SK-N-SH (cell line): Measurements from ENCODE around the gene UBAC2. TPM values are rescaled to one million over a fixed set of nuclear protein-coding genes. Genes with fewer than 3 reads are reported as not detected.

Experiments
- CTCF ChIA-PET: fragments of 300-600, 350-600 bp; formaldehyde crosslinking; extraction: SDS; loops from one replicate; lab custom pipeline; 2021; lab: Yijun Ruan, JAX
- POLR2A ChIA-PET: fragments of 350-600 bp; sonication (Branson Sonifier 250); formaldehyde crosslinking; extraction: SDS; loops from one replicate; lab custom pipeline; 2020; ENCODE audit warnings: antibody characterized with exemption, inconsistent platforms; lab: Yijun Ruan, JAX
- DNase-seq: peaks from one replicate; pipeline ENCODE4 v3.0.0; 2012
- H2AFZ ChIP-seq: fragments of 200-600 bp; sonication (generic); 2 replicates; pipeline ENCODE4 v1.8.1; 2016; ENCODE audit warnings: antibody characterized with exemption, mild to moderate bottlenecking, low read depth
- H3F3A ChIP-seq: fragments of 200-600 bp; sonication (generic); replicated peaks from 2 replicates; pipeline ENCODE3; 2016; ENCODE audit warnings: antibody characterized with exemption, mild to moderate bottlenecking; ENCODE audit not compliant: insufficient read depth
- H3K27ac ChIP-seq, 2 experiments: fragments of 200-500 bp in 1 of 2; fragments of 200-600 bp in 1 of 2; sonication (Bioruptor generic) in 1 of 2; sonication (generic), shearing (Covaris generic) in 1 of 2; 2 replicates each; pipeline versions ENCODE4 v1.5.1 to v1.6.1; 2014 to 2016; ENCODE audit warnings: low read depth in 2 of 2, inconsistent platforms in 1 of 2, low read length in 1 of 2, mild to moderate bottlenecking in 1 of 2, mixed read lengths in 1 of 2
- H3K27me3 ChIP-seq: fragments of 200-600 bp; sonication (generic), shearing (Covaris generic); 2 replicates; pipeline ENCODE4 v1.6.1; 2016; ENCODE audit warnings: mixed run types; ENCODE audit not compliant: insufficient read depth
- H3K36me3 ChIP-seq, 2 experiments: fragments of 200-500 bp in 1 of 2; fragments of 200-600 bp in 1 of 2; sonication (Bioruptor generic) in 1 of 2; sonication (generic) in 1 of 2; replicated peaks in 1 of 2; 2 replicates each; pipeline versions ENCODE3 to v1.5.1; 2014 to 2016; ENCODE audit warnings: low read length in 1 of 2, mild to moderate bottlenecking in 1 of 2; ENCODE audit not compliant: insufficient read depth in 2 of 2, control insufficient read depth in 1 of 2
- H3K4me1 ChIP-seq, 2 experiments: fragments of 200-500 bp in 1 of 2; fragments of 200-600 bp in 1 of 2; sonication (Bioruptor generic) in 1 of 2; sonication (generic), shearing (Covaris generic) in 1 of 2; 2 replicates each; pipeline versions ENCODE4 v1.5.1 to v1.6.1; 2014 to 2016; ENCODE audit warnings: low read depth in 1 of 2, low read length in 1 of 2, mixed run types in 1 of 2; ENCODE audit not compliant: insufficient read depth in 2 of 2, control insufficient read depth in 1 of 2
- H3K4me2 ChIP-seq: fragments of 200-600 bp; sonication (generic), shearing (Covaris generic); 2 replicates; pipeline ENCODE4 v1.6.1; 2017; ENCODE audit warnings: mixed run types
- H3K4me3 ChIP-seq, 2 experiments: fragments of 200-500 bp in 1 of 2; fragments of 200-600 bp in 1 of 2; sonication (Bioruptor generic) in 1 of 2; sonication (generic), shearing (Covaris generic) in 1 of 2; 2 replicates each; pipeline versions ENCODE4 v1.5.1 to v1.8.1; 2014 to 2016; ENCODE audit warnings: low read depth in 2 of 2, inconsistent platforms in 1 of 2, low read length in 1 of 2, mild to moderate bottlenecking in 1 of 2, mixed read lengths in 1 of 2, moderate library complexity in 1 of 2
- H3K79me2 ChIP-seq: fragments of 200-600 bp; sonication (generic); 2 replicates; pipeline ENCODE4 v1.8.1; 2017; ENCODE audit warnings: mild to moderate bottlenecking; ENCODE audit not compliant: insufficient read depth
- H3K9ac ChIP-seq: fragments of 200-600 bp; sonication (generic); 2 replicates; pipeline ENCODE4 v1.6.1; 2017; ENCODE audit warnings: mixed run types
- H3K9me2 ChIP-seq: fragments of 200-600 bp; sonication (generic); 2 replicates; pipeline ENCODE4 v1.6.1; 2017; ENCODE audit warnings: mixed run types
- H3K9me3 ChIP-seq: fragments of 200-600 bp; sonication (generic); 2 replicates; pipeline ENCODE4 v1.6.1; 2017; ENCODE audit warnings: mixed run types, mild to moderate bottlenecking, moderate library complexity
- H4K20me1 ChIP-seq: fragments of 200-600 bp; sonication (generic); 2 replicates; pipeline ENCODE4 v1.6.1; 2017; ENCODE audit warnings: mild to moderate bottlenecking, mixed run types; ENCODE audit not compliant: insufficient read depth
- CHD2 ChIP-seq: fragments of 150-350 bp; IDR thresholded peaks from 2 replicates; pipeline ENCODE4 v1.6.1; 2018; ENCODE audit warnings: low read length; ENCODE audit not compliant: partially characterized antibody
- ELF1 ChIP-seq: IDR thresholded peaks from 2 replicates; pipeline ENCODE4 v1.4.0; 2012
- EP300 ChIP-seq, 2 experiments: IDR thresholded peaks; 2 replicates each; pipeline versions ENCODE4 v1.4.0 to v1.6.1; 2012; ENCODE audit warnings: borderline replicate concordance in 1 of 2, low read depth in 1 of 2, low read length in 1 of 2
- EZH2phosphoT487 ChIP-seq: fragments of 200-600 bp; sonication (generic); IDR thresholded peaks from 2 replicates; pipeline ENCODE4 v1.6.1; 2017; ENCODE audit warnings: low read depth, mixed run types, mild to moderate bottlenecking, antibody characterized with exemption, moderate library complexity, borderline replicate concordance
- FOSL2 ChIP-seq: IDR thresholded peaks from 2 replicates; pipeline ENCODE4 v1.4.0; 2012; ENCODE audit warnings: low read depth, mild to moderate bottlenecking, moderate library complexity, borderline replicate concordance
- FOXJ3 ChIP-seq: sonication (generic); formaldehyde crosslinking; IDR thresholded peaks from 2 replicates; pipeline ENCODE4 v1.5.1; 2020; ENCODE audit warnings: mild to moderate bottlenecking, missing genetic modification reagents
- FOXM1 ChIP-seq: IDR thresholded peaks from 2 replicates; pipeline ENCODE4 v1.4.0; 2012; ENCODE audit warnings: low read depth, mild to moderate bottlenecking
- JUND ChIP-seq: IDR thresholded peaks from 2 replicates; pipeline ENCODE4 v1.4.0; 2012
- MEF2A ChIP-seq: IDR thresholded peaks from 2 replicates; pipeline ENCODE4 v1.4.0; 2012; ENCODE audit warnings: low read depth, borderline replicate concordance
- NFIC ChIP-seq: IDR thresholded peaks from 2 replicates; pipeline ENCODE4 v1.4.0; 2012; ENCODE audit warnings: borderline replicate concordance
- NRF1 ChIP-seq: IDR thresholded peaks from 2 replicates; pipeline ENCODE4 v1.6.1; 2012; ENCODE audit warnings: low read depth, mild to moderate bottlenecking, low read length
- POLR2AphosphoS5 ChIP-seq: IDR thresholded peaks from 2 replicates; pipeline ENCODE4 v1.6.1; 2012; ENCODE audit warnings: low read depth, low read length
- RAD21 ChIP-seq: IDR thresholded peaks from 2 replicates; pipeline ENCODE4 v1.6.1; 2012; ENCODE audit warnings: mild to moderate bottlenecking, low read length
- RCOR1 ChIP-seq: fragments of 150-350 bp; IDR thresholded peaks from 2 replicates; pipeline ENCODE4 v1.6.1; 2017; ENCODE audit warnings: antibody characterized with exemption, low read length
- RFX5 ChIP-seq: IDR thresholded peaks from 2 replicates; pipeline ENCODE4 v1.6.1; 2012; ENCODE audit warnings: mild to moderate bottlenecking, improper control_type of control experiment, low read length
- RXRA ChIP-seq: IDR thresholded peaks from 2 replicates; pipeline ENCODE4 v1.4.0; 2012; ENCODE audit warnings: low read depth, mild to moderate bottlenecking, borderline replicate concordance
- SIN3A ChIP-seq: IDR thresholded peaks from 2 replicates; pipeline ENCODE4 v1.6.1; 2012; ENCODE audit warnings: low read depth, mild to moderate bottlenecking, low read length, moderate library complexity, borderline replicate concordance
- TAF1 ChIP-seq: IDR thresholded peaks from 2 replicates; pipeline ENCODE4 v1.6.1; 2012; ENCODE audit warnings: low read depth, mild to moderate bottlenecking, low read length, moderate library complexity, borderline replicate concordance
- TCF12 ChIP-seq: IDR thresholded peaks from 2 replicates; pipeline ENCODE4 v1.4.0; 2012
- USF1 ChIP-seq: IDR thresholded peaks from 2 replicates; pipeline ENCODE4 v1.4.0; 2012; ENCODE audit warnings: low read depth, borderline replicate concordance
- YY1 ChIP-seq: IDR thresholded peaks from 2 replicates; pipeline ENCODE4 v1.4.0; 2012; ENCODE audit warnings: low read depth, mild to moderate bottlenecking
- ZBTB33 ChIP-seq: IDR thresholded peaks from 2 replicates; pipeline ENCODE4 v1.4.0; 2012; ENCODE audit warnings: low read depth, borderline replicate concordance
- WGBS: methylation state at CpG from one replicate; pipeline ENCODE4 v1.1.6; 2017; ENCODE audit warnings: low lambda C conversion rate; 5-methylcytosine and 5-hydroxymethylcytosine counted together
- polyA plus RNA-seq, 3 experiments: library from polyadenylated mRNA; depleted of rRNA; stranded (reverse); fragments of >200 nt; gene quantifications; 2 replicates each; pipeline ENCODE4 v1.2.3, GENCODE V29; 2012
- TF ChIP-seq, protein P1 (sequence below): fragments of 150-350 bp; IDR thresholded peaks from 2 replicates; pipeline ENCODE4 v1.6.1; 2017; ENCODE audit warnings: antibody characterized with exemption, low read length, low read depth, borderline replicate concordance
- TF ChIP-seq, protein P2 (sequence below): fragments of 150-350 bp; IDR thresholded peaks from 2 replicates; pipeline ENCODE4 v1.6.1; 2016; ENCODE audit warnings: mild to moderate bottlenecking, low read depth, low read length

The UBAC2 gene
- polyA plus RNA-seq, 1 of the 3 experiments (the other 2 are of a cell fraction), result 79.0 TPM

GRCh38 chr13:99231721-99232120, 31.1 kb downstream of the UBAC2 start:
- H2AFZ ChIP-seq, result no peak overlapping the region
- H3K36me3 ChIP-seq, result no peaks in the 10 kb centered on the region
- no peak overlapping the region for H3K4me2 ChIP-seq
- H3K27me3 ChIP-seq, result no peaks in the 10 kb centered on the region
- WGBS, result 61% methylated on average over 1 of the region's 1 CpG
- TF ChIP-seq FOXM1, result no peak
- no peak for TF ChIP-seq FOXJ3 (CRISPR knock-in tag)
- TF ChIP-seq USF1, result no peak
- TF ChIP-seq RFX5, result no peak
- no peak for TF ChIP-seq MEF2A
- TF ChIP-seq EP300 (IDR thresholded peaks at IDR 0.05; ENCODE audit: borderline replicate concordance in 1 of 2, low read depth in 1 of 2, low read length in 1 of 2), result no peak
- TF ChIP-seq RAD21, result no peak
- no peak for TF ChIP-seq RXRA
- TF ChIP-seq, protein P1, sequence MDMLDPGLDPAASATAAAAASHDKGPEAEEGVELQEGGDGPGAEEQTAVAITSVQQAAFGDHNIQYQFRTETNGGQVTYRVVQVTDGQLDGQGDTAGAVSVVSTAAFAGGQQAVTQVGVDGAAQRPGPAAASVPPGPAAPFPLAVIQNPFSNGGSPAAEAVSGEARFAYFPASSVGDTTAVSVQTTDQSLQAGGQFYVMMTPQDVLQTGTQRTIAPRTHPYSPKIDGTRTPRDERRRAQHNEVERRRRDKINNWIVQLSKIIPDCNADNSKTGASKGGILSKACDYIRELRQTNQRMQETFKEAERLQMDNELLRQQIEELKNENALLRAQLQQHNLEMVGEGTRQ, result no peak
- TF ChIP-seq CHD2, result no peak
- no peak for TF ChIP-seq POLR2AphosphoS5
- no peak for TF ChIP-seq JUND
- TF ChIP-seq TAF1, result no peak
- no peak for TF ChIP-seq TCF12
- no peak for TF ChIP-seq YY1
- peaks cover 8 to 12% of the 10 kb centered on the region in 2 experiments; a peak in 3 of 4 replicates for H3K4me1 ChIP-seq
- peaks cover 60% of the 10 kb centered on the region for H3K79me2 ChIP-seq
- no peaks in the 10 kb centered on the region for H3K9me3 ChIP-seq
- ChIA-PET CTCF (interaction anchor here (1.1 to 1.3 kb wide), 3 partner anchors 38 to 57 kb away, joined by 3 to 4 read pairs (median 3); no protein-coding TSS in a partner anchor), POLR2A (no interaction called here)
- no peak overlapping the region for H3K9ac ChIP-seq
- no peak for DNase-seq
- no peak overlapping the region for H3K4me3 ChIP-seq
- H3K27ac ChIP-seq, result no peak overlapping the region
- H4K20me1 ChIP-seq, result no peaks in the 10 kb centered on the region; the same call in 1 of the 2 replicates
- H3F3A ChIP-seq, result peaks cover 14% of the 10 kb centered on the region
- no peaks in the 10 kb centered on the region for H3K9me2 ChIP-seq

DNA sequence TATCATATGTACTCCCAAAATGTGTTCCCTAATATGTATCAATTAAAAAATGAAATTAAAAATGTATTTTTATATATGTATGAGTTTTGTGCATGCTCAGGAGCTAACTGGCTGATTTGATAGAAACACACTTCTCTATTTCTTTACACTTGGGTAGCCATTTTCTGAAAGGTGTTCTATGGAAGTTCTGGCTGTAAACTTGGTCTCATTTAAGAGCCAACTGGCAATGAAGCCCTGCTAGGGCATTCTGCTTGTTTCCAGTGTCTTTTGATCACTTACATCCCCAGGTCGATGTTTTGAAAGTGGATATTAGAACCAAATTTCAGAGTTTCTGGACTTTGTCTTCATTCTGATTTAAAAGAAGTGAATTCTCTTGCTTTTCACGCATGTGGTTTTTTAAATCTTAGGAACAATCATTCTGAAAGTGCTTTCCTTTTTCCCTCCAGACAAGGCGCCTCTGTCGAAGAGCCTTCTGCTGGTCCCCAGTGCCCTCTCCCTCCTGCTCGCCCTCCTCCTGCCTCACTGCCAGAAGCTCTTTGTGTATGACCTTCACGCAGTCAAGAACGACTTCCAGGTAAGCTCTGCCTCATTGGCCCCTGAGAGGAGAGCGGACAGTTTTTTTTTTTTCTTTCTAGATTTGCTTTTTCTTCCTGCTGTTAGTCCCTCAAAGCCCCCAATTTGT, 37.5 kb downstream of the UBAC2 start:
- Histone ChIP-seq H3F3A (no peaks in the 10 kb centered on the region), H3K9me2 (no peaks in the 10 kb centered on the region)
- TF ChIP-seq POLR2AphosphoS5 (no peak), RAD21 (no peak), ELF1 (no peak), SIN3A (no peak), ZBTB33 (no peak), EZH2phosphoT487 (no peak), FOSL2 (no peak), YY1 (no peak), FOXM1 (no peak), NRF1 (no peak), RCOR1 (no peak), MEF2A (no peak), NFIC (no peak), EP300 (IDR thresholded peaks at IDR 0.05; ENCODE audit: borderline replicate concordance in 1 of 2, low read depth in 1 of 2, low read length in 1 of 2) (no peak), FOXJ3 (CRISPR knock-in tag) (no peak), RXRA (no peak)
- TF ChIP-seq, protein P2, sequence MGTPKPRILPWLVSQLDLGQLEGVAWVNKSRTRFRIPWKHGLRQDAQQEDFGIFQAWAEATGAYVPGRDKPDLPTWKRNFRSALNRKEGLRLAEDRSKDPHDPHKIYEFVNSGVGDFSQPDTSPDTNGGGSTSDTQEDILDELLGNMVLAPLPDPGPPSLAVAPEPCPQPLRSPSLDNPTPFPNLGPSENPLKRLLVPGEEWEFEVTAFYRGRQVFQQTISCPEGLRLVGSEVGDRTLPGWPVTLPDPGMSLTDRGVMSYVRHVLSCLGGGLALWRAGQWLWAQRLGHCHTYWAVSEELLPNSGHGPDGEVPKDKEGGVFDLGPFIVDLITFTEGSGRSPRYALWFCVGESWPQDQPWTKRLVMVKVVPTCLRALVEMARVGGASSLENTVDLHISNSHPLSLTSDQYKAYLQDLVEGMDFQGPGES, result no peak

More for the DNA sequence above, 37.5 kb downstream of the UBAC2 start:
- H2AFZ ChIP-seq, result no peak overlapping the region
- H3K79me2 ChIP-seq, result peaks cover 18% of the 10 kb centered on the region
- H3K27me3 ChIP-seq, result no peaks in the 10 kb centered on the region
- no peak for DNase-seq
- POLR2A ChIA-PET, result no interaction called here
- H3K9ac ChIP-seq, result no peak overlapping the region
- no peak overlapping the region for H3K4me3 ChIP-seq
- peaks cover 0 to 2% of the 10 kb centered on the region in 2 experiments; a peak in 1 of 4 replicates for H3K4me1 ChIP-seq
- CTCF ChIA-PET, result interaction anchor here (1.5 kb wide), 1 partner anchor 37 kb away, joined by 3 read pairs; no protein-coding TSS in a partner anchor
- H3K4me2 ChIP-seq, result no peak overlapping the region
- H3K27ac ChIP-seq, result no peak overlapping the region
- 94% methylated on average over 8 of the region's 8 CpGs for WGBS
- H4K20me1 ChIP-seq, result no peaks in the 10 kb centered on the region
- H3K9me3 ChIP-seq, result no peaks in the 10 kb centered on the region
- peaks cover 11 to 23% of the 10 kb centered on the region in 2 experiments for H3K36me3 ChIP-seq
